Measurements from ENCODE around the gene KRT77.

KRT77 gene

DNA sequence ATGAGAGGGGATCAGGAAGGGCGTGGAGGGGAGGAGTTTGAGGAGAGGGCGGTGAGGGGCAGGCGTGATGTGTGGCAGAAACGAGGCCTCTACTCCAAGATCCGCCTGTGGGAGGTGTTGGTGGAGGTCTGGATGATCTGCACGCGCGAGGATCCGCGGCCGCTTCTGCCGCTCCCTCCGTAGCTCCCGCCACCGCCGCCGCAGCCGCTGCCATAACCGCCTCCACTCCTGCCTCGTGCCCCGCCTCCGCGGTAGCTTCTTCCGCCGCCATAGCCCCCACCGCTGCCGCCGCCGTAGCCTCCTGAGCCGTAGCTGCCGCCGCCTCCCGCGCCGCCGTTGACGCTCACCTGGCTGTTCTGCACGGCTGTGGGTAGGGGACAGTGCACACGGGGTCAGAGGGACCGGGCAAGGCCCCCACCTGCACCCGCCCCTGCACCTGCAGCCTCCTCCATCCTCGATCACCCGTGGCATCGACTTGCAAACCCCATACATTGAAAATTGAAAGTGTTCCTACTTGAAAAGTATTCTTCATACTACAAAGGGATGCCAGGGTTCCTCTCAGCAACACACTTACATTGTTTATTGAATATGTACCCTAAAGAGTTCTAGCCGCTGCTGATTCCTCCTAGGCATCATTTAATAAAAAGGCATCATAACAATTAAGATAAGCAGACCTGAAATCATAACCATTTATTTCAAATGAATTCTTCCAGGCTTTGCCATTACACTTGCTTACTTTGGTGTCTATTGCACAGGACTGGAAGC is 12.1 kb downstream of the KRT77 start:
- DNase-seq = peak; percentile 38

DNA sequence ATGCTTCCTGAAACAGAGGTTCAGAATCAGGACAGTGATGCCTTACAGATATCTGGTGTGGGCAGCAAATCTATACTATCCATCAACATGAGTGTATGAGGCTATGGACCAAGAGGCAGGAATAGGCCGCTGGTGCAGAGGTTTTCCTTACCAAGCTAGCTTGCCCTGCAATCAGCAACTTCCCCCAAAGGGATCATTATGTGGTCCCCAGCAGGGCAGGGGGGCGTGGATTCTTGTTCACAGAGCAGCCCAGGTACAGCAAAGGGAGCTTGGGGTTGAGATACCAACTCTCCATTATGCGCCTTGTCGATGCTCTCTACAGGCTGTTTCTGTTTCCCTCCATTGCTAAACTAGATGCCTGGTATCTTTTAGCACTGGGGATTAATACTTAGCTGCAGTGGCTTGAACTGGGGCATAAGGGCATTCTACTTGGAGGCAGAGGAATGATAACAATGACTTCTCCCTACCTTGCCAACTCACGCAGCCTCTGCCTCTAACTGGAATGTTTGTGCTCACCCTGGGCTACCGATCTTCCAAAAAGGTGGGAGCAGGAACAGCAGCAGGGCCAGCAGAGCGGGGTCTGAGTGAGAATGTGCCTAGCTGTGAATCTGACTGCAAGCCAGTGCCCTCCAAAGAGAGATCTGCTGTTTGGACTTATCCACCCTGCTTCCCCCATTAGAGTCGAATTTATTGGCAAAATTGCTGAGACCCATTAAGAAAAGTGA is 12.8 kb downstream of the KRT77 start:
- DNase-seq = no peak

DNA sequence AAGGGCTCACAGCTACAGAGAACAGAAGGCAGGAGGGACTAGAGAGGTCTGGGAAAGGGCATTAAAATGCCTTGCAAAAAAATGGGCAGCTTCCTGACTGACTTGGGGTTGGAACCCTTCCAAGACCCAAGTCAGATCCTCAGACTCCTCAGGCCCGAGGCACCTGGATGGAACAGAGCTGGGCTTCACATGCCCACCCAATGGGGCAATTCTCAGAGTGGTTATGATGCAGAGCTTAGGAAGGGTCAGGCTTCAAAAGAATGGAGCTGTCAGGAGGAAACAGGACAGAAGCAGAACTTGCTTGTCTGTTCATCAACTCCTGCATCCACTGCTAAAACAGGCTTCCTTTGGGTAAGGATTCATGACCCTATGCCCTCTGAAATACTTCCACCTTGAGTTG is 13.4 kb downstream of the KRT77 start:
- no peak for DNase-seq

DNA sequence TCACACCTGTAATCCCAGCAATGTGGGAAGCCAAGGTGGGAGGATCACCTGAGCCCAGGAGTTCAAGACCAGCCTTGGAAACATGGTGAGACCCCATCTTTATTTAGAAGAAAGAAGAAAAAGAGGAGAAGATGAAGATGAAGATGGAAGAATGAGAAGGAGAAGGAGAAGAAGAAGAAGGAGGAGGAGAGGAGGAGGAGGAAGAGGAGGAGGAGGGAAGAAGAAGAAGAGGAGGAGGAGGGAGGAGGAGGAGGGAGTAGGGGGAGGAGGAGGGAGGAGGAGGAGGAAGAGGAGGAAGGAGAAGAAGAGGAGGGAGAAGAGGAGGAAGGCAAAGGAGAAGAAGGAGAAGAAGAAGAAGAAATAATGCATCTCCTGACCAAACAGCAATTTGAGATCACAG is 14.1 kb downstream of the KRT77 start:
- DNase-seq = no peak

DNA sequence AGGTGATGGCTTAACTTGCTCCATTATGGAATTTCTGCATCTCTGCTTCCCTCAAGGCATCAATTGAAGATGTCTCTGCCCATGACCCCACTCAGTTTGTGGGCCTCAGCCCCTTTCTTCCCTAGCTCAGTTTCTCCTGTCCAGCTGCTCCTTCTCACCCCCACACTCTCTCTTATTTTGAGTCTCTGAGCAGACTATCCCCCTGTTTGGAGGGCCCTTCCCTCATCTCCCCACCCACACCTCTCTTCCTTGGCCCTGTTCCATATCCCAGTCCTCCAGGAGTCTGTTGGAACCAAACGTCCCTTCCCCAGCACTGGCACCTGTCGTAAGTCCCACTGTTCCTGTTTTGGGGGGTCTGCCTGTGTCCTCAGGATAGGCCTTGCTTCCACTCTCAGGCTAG is 14.8 kb downstream of the KRT77 start:
- DNase-seq = no peak

DNA sequence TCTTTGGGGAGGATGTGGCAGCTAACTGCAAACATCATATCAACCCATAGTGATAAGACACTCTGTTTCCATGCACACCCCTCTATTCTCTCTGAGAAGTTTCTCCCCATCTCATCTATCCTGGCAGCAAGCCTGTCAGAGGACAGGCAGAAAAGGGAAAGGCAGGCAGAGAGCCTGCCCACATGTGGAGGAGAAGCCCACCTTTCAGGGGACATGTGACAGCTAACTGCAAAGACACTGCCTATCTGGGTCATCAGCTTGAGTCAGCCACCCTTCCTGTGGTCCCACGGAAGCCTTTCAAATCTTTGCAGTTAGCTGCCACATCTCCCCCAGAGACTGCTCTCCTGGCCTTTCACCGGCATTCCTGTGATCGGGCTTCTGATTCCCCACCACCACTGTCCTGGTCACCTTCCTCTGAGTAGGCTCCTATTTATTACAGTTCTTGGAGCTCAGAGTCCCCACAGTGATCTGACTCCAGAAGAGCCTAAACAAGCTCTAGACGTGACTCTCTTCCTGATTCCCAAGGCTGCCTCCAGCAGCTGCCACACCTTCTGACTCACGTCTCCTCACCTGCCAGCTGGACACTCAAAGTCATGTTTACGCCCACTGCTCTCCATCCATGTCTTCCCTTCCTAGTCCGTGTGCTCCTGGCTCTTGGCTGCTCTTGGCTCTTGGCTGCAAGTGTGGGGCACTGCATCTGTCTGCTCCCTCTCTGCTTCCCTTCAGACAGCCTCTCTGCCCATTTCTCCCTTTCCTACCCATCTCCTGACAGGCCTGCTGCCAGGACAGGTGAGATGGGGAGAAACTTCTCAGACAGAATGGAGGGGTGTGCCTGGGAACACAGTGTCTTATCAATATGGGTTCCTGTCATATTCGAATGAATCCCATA is 15.6 kb downstream of the KRT77 start:
- no peak for DNase-seq

DNA sequence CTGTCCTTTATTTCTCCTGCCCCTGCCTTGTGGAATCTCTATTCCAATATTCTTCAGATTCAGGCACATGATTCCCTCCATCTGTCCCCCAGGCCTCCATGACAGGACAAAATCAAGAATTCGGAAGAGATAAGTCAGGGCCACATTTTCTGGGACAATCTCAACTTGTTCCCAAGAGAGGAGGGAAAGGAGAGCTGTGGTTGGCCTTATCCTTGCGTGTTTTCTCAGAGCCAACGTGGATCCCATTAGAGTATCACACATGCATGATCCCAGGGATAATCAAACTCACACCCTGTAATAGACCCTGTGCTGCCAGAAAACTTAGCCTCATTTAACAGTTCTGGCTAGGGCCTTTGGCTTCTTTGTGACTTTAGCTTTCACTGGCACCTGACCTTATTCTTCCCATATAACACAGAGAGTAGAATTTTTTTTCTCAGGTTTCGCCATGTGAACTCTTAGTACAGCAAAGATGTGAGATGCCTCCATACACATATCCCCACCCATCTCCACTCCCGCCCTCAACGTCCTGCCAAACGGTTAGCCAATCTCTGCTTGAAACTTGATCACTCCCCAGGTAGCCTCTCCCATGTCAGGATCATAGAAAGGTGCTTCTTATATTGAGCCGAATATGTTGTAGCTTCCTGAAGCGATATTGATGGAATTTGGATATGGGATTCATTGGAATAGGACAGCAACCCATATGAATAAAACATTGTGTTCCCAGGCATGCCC is 16.4 kb downstream of the KRT77 start:
- DNase-seq = no peak

DNA sequence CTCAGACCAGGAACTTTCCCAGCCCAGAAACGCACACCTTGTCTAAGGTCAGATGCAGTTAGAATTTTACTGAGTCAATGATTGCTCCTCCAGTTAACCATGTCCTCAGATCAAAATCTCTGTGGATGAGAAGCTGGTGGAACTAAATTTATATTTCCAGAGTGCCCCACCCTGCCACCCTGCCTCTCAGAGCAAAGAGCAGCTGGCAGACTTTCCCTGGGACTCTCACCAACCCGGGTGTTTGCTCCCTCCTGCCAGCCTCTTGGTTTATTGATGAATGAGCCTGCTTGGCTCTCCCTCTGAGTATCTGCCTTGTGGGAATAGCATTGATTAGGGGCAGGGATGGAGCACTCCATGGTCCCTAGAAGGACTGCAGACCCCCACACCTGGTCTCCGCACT is 17.3 kb downstream of the KRT77 start:
- DNase-seq = no peak

DNA sequence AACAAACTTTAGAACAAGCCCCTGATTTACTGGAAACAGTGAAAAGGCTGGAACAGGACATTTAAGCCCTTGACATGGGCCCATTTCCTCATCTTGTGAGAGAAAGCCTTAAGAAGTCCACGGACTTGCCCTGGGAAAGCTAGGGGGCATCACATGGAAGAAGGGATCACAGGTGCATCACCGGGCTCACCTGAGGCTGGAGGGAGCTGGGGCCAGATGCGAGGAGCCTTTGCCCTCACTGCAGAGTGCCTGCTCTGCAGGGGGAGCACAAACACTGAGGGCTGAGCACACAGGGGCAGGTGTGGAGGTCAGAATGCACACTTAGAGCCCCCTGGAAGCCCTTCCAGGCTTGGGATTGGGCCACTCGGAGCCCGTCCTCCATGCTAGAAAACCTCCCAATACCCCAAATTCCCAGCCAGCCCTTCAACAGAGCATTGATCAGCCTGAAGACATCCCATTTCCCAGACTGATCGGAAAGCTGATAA is 17.9 kb downstream of the KRT77 start:
- DNase-seq = no peak

DNA sequence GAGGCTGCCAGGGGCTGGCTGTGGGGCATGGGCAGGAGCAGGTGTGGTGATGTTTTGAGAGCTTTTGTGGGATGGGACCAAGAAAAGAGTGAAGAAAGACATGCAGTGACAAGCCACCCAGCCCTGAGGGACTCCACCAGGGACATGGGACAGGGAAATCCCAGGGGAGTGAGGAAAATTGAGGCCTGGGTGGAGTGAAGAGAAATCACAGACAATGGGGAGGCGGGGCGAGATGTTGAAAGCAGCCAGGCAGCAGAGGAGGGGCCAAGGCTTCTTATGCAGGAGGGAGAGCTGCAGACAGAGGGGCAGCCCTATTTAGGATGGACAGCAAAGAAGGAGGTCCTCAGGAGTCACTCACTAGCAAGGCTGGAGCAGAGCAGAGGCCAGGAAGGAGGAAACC is 18.9 kb downstream of the KRT77 start:
- DNase-seq = no peak

DNA sequence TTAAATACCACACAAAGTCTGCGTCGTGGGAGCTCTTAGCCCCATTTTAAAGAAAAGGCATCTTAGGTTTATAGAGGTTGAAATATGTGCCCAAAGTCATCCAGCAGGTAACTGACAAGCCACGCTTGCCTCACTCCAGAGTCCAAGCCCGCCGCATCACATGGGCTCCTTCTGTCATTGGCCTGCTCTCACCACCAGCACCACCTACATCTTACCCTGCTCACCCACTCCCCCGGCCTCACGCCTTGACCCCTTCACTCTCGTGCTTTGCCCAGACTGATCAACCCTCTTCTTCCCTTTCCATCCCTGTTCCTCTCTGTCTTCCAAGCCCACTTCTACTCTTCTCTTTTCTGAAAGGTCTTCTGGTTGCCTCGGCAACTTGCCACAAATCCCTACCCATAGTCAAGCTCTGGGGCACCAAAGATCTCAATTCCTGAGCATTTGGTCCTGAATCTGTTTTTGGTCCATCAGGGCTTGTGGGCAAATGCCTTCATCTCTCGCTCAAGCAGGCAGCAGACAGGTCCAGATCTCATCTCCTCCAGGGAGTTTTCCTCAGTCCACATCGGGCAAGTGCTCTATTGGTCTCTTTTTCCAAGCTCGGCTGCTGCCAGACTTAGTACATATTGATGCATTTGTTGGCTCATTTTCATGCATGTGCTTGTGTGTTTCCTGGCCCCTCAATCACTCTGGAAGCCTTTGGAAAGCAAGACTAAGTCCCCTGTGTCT is 19.6 kb downstream of the KRT77 start:
- no peak for DNase-seq

DNA sequence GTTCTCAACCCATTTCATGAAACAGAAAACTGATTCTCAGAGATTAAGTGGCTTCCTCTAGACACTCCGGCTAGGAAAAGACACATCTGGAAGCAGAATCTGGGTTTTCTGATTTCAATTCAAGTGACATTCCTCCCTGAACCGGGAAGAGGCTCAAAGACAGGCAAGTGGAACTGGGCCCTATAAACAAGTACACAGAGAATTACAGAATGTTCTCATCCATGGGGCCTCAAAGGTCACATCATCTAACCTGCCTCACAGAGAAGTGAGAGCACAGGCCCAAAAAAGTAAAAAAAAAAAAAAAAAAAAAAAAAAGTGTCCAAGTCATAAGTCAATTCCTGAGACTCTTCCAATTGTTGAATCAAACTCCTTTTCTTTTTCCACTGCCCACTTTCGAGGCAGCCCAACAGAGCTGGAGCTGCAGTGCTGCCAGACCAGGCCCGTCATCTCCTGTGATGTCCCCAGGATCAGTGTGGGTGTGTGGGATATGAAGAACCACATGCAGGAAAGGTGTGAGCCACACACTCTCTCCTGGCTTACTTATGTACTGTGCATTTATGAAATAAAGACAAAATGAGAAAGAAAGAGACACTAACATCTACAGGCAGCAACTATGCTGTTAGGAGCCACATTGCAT is 20.3 kb downstream of the KRT77 start:
- no peak for DNase-seq

DNA sequence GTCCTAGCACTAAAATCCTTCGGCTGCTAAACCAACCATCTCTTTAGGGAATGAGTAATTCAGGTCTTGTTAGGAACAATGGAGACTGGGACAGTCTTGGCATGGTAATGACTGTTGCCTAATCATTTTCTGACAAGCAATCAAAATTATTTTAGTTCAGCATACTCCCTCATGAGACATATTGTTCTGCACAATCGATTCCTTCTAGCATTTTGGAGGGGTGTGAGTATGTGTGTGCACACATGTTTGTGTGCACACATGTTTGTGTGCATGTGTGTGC is 21.0 kb downstream of the KRT77 start:
- no peak for DNase-seq

DNA sequence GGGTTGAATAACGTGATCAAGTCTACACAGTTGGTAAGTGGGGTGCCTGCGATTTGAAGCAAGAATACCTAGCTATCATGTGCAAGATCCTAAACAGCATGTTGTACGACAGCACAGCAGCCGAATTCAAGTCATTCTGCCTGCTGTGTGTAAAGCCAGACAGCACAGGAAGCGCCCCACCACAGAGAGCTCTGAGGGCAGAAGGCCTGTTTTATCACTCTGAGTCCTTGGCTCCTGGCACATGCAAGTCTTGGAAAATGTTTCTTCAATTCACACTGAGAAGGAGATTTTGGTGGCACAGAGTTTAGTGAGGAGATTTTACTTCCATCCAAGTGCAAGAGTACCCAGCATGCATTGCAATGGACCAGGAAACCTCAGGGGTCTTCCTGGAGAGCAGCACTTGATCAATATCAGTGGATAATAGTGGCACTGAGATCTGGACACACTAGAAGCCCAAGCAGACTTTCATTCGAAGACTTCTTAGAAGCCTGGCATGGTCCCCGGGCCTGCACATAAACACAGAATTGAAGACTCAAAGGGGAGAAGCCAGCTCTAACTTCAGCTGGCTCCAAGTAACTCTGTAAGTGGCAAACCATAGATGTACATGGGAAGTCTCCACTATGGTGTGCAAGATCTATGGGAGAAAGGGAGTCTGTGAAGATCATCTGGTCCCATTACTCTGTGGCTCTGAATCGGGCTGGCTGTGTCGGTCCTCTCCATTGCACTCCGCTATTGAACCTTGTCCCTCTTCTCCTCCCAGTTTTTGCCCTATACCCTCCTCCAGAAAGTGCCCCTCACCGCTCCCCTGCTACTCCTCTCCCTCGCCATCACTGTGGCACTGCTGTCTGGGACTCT is 21.6 kb downstream of the KRT77 start:
- DNase-seq = peak; percentile 23

DNA sequence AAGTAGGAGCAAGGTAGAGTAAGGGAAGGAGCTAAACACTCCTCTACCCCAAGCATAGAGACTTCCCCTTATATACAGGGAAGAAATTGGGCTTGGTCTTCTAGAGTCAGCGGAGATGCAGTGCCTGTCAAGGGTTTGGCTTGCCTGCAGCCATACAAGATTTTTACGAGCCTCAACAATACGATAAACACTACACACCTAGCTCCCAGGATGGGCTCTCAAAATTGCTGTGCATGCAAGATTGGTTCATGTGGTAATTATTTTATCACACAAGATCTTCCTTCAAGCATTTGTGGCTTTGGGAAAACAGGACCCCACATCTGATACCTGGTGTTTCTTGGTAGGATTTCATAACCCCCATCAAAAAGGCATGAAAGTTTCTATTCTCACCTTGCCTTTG is 23.0 kb downstream of the KRT77 start, which contains the start of gene KRT1:
Gene KRT1 (minus strand): TSS at position 45 of the 400 bp plus-strand sequence. CDS start 59 bp downstream, outside the sequence.
- DNase-seq = no peak

DNA sequence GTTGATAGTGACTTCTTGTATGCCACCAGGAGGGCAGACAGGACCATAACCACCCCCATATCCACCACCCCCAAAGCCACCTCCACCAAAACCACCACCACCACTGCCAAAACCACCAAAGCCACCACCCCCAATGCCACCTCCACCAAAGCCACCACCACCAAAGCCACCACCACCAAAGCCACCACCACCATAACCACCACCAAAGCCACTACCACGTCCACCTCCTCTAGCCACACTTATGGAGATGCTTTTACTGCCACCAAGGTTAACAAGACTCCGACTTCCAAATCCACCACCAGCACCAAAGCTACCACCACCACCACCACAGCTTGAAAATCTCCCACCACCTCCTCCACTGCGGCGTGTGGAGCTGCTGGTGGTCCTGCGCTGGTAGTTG is 23.4 kb downstream of the KRT77 start:
- DNase-seq = no peak

DNA sequence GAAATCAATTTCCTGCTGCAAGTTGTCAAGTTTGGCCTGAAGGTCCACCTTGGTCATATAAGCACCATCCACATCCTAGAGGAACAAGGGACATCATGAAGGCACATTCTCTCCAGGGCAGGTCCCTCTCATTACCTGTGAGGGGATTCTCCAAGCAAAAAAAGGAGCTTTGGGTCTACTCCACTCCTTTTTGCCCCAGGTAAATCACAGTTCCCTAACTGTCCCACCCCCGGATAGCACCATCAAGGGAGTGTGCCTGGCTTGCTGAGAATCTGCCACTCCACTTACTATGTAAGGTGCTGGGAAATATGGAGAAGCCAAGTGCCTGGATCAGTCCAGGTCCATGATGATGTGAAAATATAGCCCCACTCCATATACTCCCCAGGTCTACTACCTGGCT is 25.7 kb downstream of the KRT77 start:
- no peak for DNase-seq

DNA sequence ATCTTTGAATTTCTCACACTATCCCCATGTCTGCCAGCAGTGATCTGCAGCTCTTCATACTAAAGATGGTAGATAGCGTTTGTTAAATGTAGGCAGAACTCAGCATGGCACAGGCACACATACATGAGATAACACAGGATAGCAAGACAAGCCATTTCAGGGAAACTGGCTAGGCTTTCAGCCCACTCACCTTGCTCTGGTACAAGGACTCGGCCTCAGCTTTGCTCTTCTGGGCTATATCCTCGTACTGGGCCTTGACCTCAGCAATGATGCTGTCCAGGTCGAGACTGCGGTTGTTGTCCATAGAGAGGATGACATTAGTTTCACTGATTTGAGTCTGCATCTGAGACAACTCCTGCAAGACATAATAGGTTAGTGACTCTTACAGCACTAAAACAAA is 26.2 kb downstream of the KRT77 start:
- DNase-seq = no peak

DNA sequence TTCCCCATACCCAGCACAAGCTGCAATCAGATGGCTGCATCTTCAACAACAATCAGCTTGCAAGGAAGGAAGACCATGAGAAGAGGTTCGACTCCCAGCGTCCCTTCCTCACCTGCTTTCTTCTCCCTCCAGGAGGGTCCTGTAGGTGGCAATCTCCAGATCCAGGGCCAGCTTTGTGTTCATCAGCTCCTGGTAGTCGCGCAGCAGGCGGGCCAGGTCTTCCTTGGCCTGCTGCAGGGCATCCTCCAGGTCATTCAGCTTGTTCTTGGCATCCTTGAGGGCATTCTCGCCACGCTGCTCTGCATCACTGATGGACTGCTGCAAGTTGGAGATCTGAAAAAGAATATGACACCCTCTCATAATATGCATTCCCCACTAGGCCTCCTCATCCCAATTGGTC is 27.2 kb downstream of the KRT77 start:
- no peak for DNase-seq

DNA sequence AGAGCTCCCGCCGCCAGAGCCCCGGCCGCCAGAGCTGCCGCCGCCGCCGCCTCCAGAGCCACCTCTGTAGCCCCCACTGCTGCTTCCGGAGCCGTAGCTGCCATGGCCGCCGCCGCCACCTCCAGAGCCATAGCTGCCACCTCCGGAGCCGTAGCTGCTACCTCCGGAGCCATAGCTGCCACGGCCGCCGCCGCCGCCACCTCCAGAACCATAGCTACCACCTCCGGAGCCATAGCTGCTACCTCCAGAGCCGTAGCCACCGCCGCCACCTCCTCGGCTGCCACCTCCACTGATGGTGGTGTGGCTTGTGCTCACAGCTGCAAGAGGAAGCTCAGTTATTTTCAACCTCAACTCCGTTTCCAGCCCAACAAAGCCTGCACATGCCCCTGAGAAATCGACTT is 28.0 kb downstream of the KRT77 start:
- no peak for DNase-seq

DNA sequence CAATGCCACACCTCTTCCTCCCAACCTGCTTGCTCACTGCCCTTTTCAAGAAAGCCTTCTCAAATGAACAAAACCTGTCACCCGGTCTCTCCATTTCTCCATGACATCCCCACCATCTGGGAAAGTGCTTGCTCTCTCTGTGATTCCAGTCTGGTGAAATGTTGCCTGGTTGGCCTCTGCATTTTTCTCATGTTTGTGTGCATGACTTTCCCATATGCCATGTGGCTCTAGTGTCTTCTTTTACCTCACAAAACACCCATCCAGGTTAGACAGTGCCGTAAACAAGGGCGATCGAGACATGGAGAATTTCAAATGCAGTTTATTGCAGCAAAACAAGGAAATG is 28.9 kb downstream of the KRT77 start:
- DNase-seq = no peak
